CD8-positive, alpha-beta memory T cell (primary cell): ENCODE data around the gene AKR7A2. TPM values are rescaled to one million over a fixed set of nuclear protein-coding genes. Genes with fewer than 3 reads are reported as not detected.
"Not testable (repeated sequence)": the region's sequence is repeated elsewhere in the genome, so short reads cannot be mapped to it uniquely, and the experiment has no call there.

Experiments used
- CTCF ChIA-PET: fragments of 350-600 bp; sonication (Branson Sonifier 250); formaldehyde crosslinking; loops from one replicate; lab custom pipeline; 2021; ENCODE audit warnings: antibody characterized with exemption; lab: Charles Lee
- POLR2A ChIA-PET: fragments of 350-600 bp; sonication (Branson Sonifier 250); formaldehyde crosslinking; loops from one replicate; lab custom pipeline; 2021; ENCODE audit warnings: antibody characterized with exemption; lab: Charles Lee
- DNase-seq, 5 donors: peaks; one replicate each; pipeline versions ENCODE4 v3.0.0 to v3.0.0-alpha.2; 2020 to 2022; ENCODE audit warnings: mixed read lengths in 1 of 5
- H3K27ac ChIP-seq: one replicate; pipeline ENCODE4 v1.7.0; 2013; ENCODE audit warnings: low read depth, mild to moderate bottlenecking, low read length, moderate library complexity
- H3K27me3 ChIP-seq: 2 replicates; pipeline ENCODE4 v1.7.0; 2013; ENCODE audit warnings: low read length, mild to moderate bottlenecking; ENCODE audit not compliant: insufficient read depth, poor library complexity, severe bottlenecking
- H3K36me3 ChIP-seq: 2 replicates; pipeline ENCODE4 v1.7.0; 2013; ENCODE audit warnings: mild to moderate bottlenecking, low read length, moderate library complexity; ENCODE audit not compliant: insufficient read depth
- H3K4me1 ChIP-seq: 2 replicates; pipeline ENCODE4 v1.7.0; 2013; ENCODE audit warnings: mild to moderate bottlenecking, low read length, moderate library complexity; ENCODE audit not compliant: insufficient read depth
- H3K4me3 ChIP-seq: 2 replicates; pipeline ENCODE4 v1.7.0; 2013; ENCODE audit warnings: mild to moderate bottlenecking, low read length
- H3K9me3 ChIP-seq: 2 replicates; pipeline ENCODE4 v1.7.0; 2013; ENCODE audit warnings: mild to moderate bottlenecking, low read length
- H3K27ac Mint-ChIP-seq, 8 donors: one replicate each; pipeline ENCODE4 v1.8.0; 2020 to 2021; ENCODE audit warnings: mixed read lengths in 8 of 8, mild to moderate bottlenecking in 6 of 8, inconsistent platforms in 3 of 8, moderate library complexity in 3 of 8
- H3K27me3 Mint-ChIP-seq, 2 donors: one replicate each; pipeline ENCODE4 v1.8.0; 2020 to 2021; ENCODE audit warnings: mixed read lengths in 2 of 2, mild to moderate bottlenecking in 1 of 2, moderate library complexity in 1 of 2
- H3K36me3 Mint-ChIP-seq, 3 donors: one replicate each; pipeline ENCODE4 v1.8.0; 2020 to 2021; ENCODE audit warnings: mixed read lengths in 3 of 3, inconsistent platforms in 1 of 3, mild to moderate bottlenecking in 1 of 3
- H3K4me1 Mint-ChIP-seq, 3 donors: one replicate each; pipeline ENCODE4 v1.8.0; 2020 to 2021; ENCODE audit warnings: mixed read lengths in 3 of 3, inconsistent platforms in 1 of 3, mild to moderate bottlenecking in 1 of 3
- H3K4me3 Mint-ChIP-seq, 7 donors: one replicate each; pipeline ENCODE4 v1.8.0; 2020 to 2021; ENCODE audit warnings: mixed read lengths in 7 of 7, mild to moderate bottlenecking in 6 of 7, moderate library complexity in 4 of 7, inconsistent platforms in 2 of 7
- H3K9me3 Mint-ChIP-seq, 5 donors: one replicate each; pipeline ENCODE4 v1.8.0; 2020 to 2022; ENCODE audit warnings: mixed read lengths in 5 of 5, mild to moderate bottlenecking in 3 of 5, moderate library complexity in 2 of 5, inconsistent platforms in 1 of 5
- polyA plus RNA-seq: library from polyadenylated mRNA; unstranded; fragments of 300-500 nt; fragmentation: Illumina TruSeq; gene quantifications from one replicate; pipeline ENCODE4 v1.2.3, GENCODE V29; 2021
- total RNA-seq, 2 experiments: library from RNA; stranded (reverse); gene quantifications; one replicate each; pipeline ENCODE4 v1.2.3, GENCODE V29; 2021

The AKR7A2 gene
- total and polyA plus RNA-seq, 3 experiments from 2014 or later: 36.4 to 102 (median 38.3) TPM

GRCh38 chr1:19262047-19262446 is 49.9 kb downstream of the AKR7A2 start:
- no peaks in the 10 kb centered on the region for H3K9me3 Mint-ChIP-seq
- Histone ChIP-seq H3K27me3 (no peaks in the 10 kb centered on the region), H3K4me1 (no peaks in the 10 kb centered on the region), H3K36me3 (peaks cover 10% of the 10 kb centered on the region), H3K27ac (no peak overlapping the region), H3K4me3 (no peak overlapping the region), H3K9me3 (no peaks in the 10 kb centered on the region)
- H3K4me3 Mint-ChIP-seq: no peak overlapping the region
- peaks cover 0 to 39% (median 6%) of the 10 kb centered on the region in 3 donors for H3K36me3 Mint-ChIP-seq
- peak overlapping the region in 1 of 8 donors; percentile 82 for H3K27ac Mint-ChIP-seq
- no peak for DNase-seq
- POLR2A ChIA-PET: no interaction called here
- CTCF ChIA-PET: no interaction called here
- H3K4me1 Mint-ChIP-seq: peaks cover 0 to 3% (median 0%) of the 10 kb centered on the region in 3 donors
- H3K27me3 Mint-ChIP-seq: peaks cover 0 to 2% of the 10 kb centered on the region in 2 donors

GRCh38 chr1:19260211-19261138 is 51.5 kb downstream of the AKR7A2 start:
- Mint-ChIP-seq H3K27me3 (no peaks in the 10 kb centered on the region), H3K27ac (peak overlapping the region in 1 of 8 donors; percentile 64), H3K4me3 (no peak overlapping the region), H3K9me3 (no peaks in the 10 kb centered on the region), H3K4me1 (peaks cover 0 to 4% (median 0%) of the 10 kb centered on the region in 3 donors), H3K36me3 (peaks cover 0 to 54% (median 8%) of the 10 kb centered on the region in 3 donors)
- ChIA-PET POLR2A (no interaction called here), CTCF (no interaction called here)
- no peaks in the 10 kb centered on the region for H3K4me1 ChIP-seq
- H3K4me3 ChIP-seq: no peak overlapping the region
- no peak overlapping the region for H3K27ac ChIP-seq
- no peaks in the 10 kb centered on the region for H3K9me3 ChIP-seq
- H3K36me3 ChIP-seq: peaks cover 15% of the 10 kb centered on the region
- DNase-seq: no peak
- H3K27me3 ChIP-seq: no peaks in the 10 kb centered on the region

GRCh38 chr1:19258353-19258752 is 53.6 kb downstream of the AKR7A2 start:
- no peaks in the 10 kb centered on the region for H3K9me3 Mint-ChIP-seq
- H3K27ac Mint-ChIP-seq: peak overlapping the region in 2 of 8 donors; percentile 24 to 66
- no peak overlapping the region for H3K4me3 Mint-ChIP-seq
- H3K36me3 Mint-ChIP-seq: peaks cover 0 to 61% (median 9%) of the 10 kb centered on the region in 3 donors
- H3K4me3 ChIP-seq: no peak overlapping the region
- H3K4me1 ChIP-seq: peaks cover 10% of the 10 kb centered on the region
- DNase-seq: no peak
- H3K36me3 ChIP-seq: peaks cover 15% of the 10 kb centered on the region
- peaks cover 6 to 11% (median 9%) of the 10 kb centered on the region in 3 donors for H3K4me1 Mint-ChIP-seq
- ChIA-PET POLR2A (no interaction called here), CTCF (no interaction called here)
- no peak overlapping the region for H3K27ac ChIP-seq
- H3K27me3 ChIP-seq: no peaks in the 10 kb centered on the region
- no peaks in the 10 kb centered on the region for H3K9me3 ChIP-seq
- H3K27me3 Mint-ChIP-seq: no peaks in the 10 kb centered on the region

- Histone ChIP-seq H3K36me3 (peaks cover 15% of the 10 kb centered on the region), H3K4me3 (no peak overlapping the region), H3K9me3 (no peaks in the 10 kb centered on the region), H3K27ac (no peak overlapping the region), H3K27me3 (no peaks in the 10 kb centered on the region), H3K4me1 (peaks cover 20% of the 10 kb centered on the region)
- Mint-ChIP-seq H3K9me3 (no peaks in the 10 kb centered on the region), H3K4me3 (peak overlapping the region in 1 of 7 donors; percentile 38), H3K27me3 (no peaks in the 10 kb centered on the region), H3K36me3 (peaks cover 0 to 61% (median 9%) of the 10 kb centered on the region in 3 donors), H3K4me1 (peaks cover 13 to 19% (median 17%) of the 10 kb centered on the region in 3 donors), H3K27ac (peak overlapping the region in 4 of 8 donors; percentile 15 to 75 (median 32))
- DNase-seq: no peak
- ChIA-PET POLR2A (no interaction called here), CTCF (interaction anchor here (1.4 kb wide), 1 partner anchor 23 kb away, joined by 3 read pairs; no protein-coding TSS in a partner anchor)
These were observed 54.6 kb downstream of the AKR7A2 start for GRCh38 chr1:19257178-19257914.

- H3K27ac Mint-ChIP-seq: peak overlapping the region in 1 of 8 donors; percentile 29
- peaks cover 0 to 67% (median 9%) of the 10 kb centered on the region in 3 donors for H3K36me3 Mint-ChIP-seq
- H3K27ac ChIP-seq, H3K9me3 Mint-ChIP-seq, H3K9me3 ChIP-seq, H3K4me3 Mint-ChIP-seq, H3K27me3 Mint-ChIP-seq, POLR2A ChIA-PET, H3K4me3 ChIP-seq, H3K27me3 ChIP-seq, DNase-seq: not testable (repeated sequence)
- CTCF ChIA-PET: interaction anchor here (1.4 kb wide), 1 partner anchor 22 kb away, joined by 3 read pairs; no protein-coding TSS in a partner anchor
- H3K4me1 Mint-ChIP-seq: peaks cover 17 to 29% (median 22%) of the 10 kb centered on the region in 3 donors
- Histone ChIP-seq H3K4me1 (peaks cover 25% of the 10 kb centered on the region), H3K36me3 (peaks cover 15% of the 10 kb centered on the region)
These were observed 55.6 kb downstream of the AKR7A2 start for GRCh38 chr1:19256301-19256700.

GRCh38 chr1:19255288-19255687 is 56.7 kb downstream of the AKR7A2 start:
- Mint-ChIP-seq H3K9me3 (no peaks in the 10 kb centered on the region), H3K4me3 (no peak overlapping the region), H3K27ac (peak overlapping the region in 2 of 8 donors; percentile 66 to 70), H3K4me1 (peaks cover 26 to 38% (median 29%) of the 10 kb centered on the region in 3 donors), H3K36me3 (peaks cover 0 to 63% (median 9%) of the 10 kb centered on the region in 3 donors), H3K27me3 (no peaks in the 10 kb centered on the region)
- Histone ChIP-seq H3K27me3 (no peaks in the 10 kb centered on the region), H3K36me3 (peaks cover 15% of the 10 kb centered on the region), H3K27ac (no peak overlapping the region), H3K4me1 (peaks cover 32% of the 10 kb centered on the region), H3K4me3 (no peak overlapping the region), H3K9me3 (no peaks in the 10 kb centered on the region)
- DNase-seq: no peak
- CTCF ChIA-PET: interaction anchor here (1.4 kb wide), 1 partner anchor 15 kb away, joined by 3 read pairs; no protein-coding TSS in a partner anchor
- POLR2A ChIA-PET: interaction anchor here (0.7 kb wide), 1 partner anchor 138 kb away, joined by 6 read pairs; no protein-coding TSS in a partner anchor

GRCh38 chr1:19254416-19254815 is 57.5 kb downstream of the AKR7A2 start:
- no peaks in the 10 kb centered on the region for H3K9me3 Mint-ChIP-seq
- peaks cover 0 to 54% (median 6%) of the 10 kb centered on the region in 3 donors for H3K36me3 Mint-ChIP-seq
- Histone ChIP-seq H3K4me1 (peaks cover 35% of the 10 kb centered on the region), H3K4me3 (no peak overlapping the region), H3K27ac (no peak overlapping the region), H3K27me3 (no peaks in the 10 kb centered on the region), H3K36me3 (peaks cover 15% of the 10 kb centered on the region), H3K9me3 (no peaks in the 10 kb centered on the region)
- no peak for DNase-seq
- peaks cover 28 to 41% (median 32%) of the 10 kb centered on the region in 3 donors for H3K4me1 Mint-ChIP-seq
- ChIA-PET POLR2A (no interaction called here), CTCF (interaction anchor here (1.4 kb wide), 1 partner anchor 16 kb away, joined by 3 read pairs; no protein-coding TSS in a partner anchor)
- H3K27me3 Mint-ChIP-seq: no peaks in the 10 kb centered on the region
- H3K4me3 Mint-ChIP-seq: no peak overlapping the region
- H3K27ac Mint-ChIP-seq: peak overlapping the region in 2 of 8 donors; percentile 41 to 70
